Smooth muscle cell of the brain vasculature (primary cell): ENCODE data around the gene WWC1.
"Not testable (repeated sequence)": the region's sequence is repeated elsewhere in the genome, so short reads cannot be mapped to it uniquely, and the experiment has no call there.

ENCODE experiments used
- DNase-seq: peaks from one replicate; pipeline ENCODE4 v3.0.0-alpha.2; 2012; ENCODE audit warnings: low read depth, low spot score

WWC1 gene

GRCh38 chr5:168332042-168332441, 40.6 kb downstream of the WWC1 start:
- DNase-seq, result no peak

- no peak for DNase-seq
Observed at GRCh38 chr5:168334280-168334679, 42.8 kb downstream of the WWC1 start.

GRCh38 chr5:168334695-168335094, 43.2 kb downstream of the WWC1 start:
- no peak for DNase-seq

- DNase-seq, result no peak
Observed at GRCh38 chr5:168337361-168337760, 45.9 kb downstream of the WWC1 start.

- DNase-seq, result no peak
Observed at GRCh38 chr5:168339109-168339771, 47.8 kb downstream of the WWC1 start.

GRCh38 chr5:168339772-168340140, 48.3 kb downstream of the WWC1 start:
- DNase-seq, result not testable (repeated sequence)

GRCh38 chr5:168340487-168340886, 49.0 kb downstream of the WWC1 start:
- DNase-seq, result no peak

- no peak for DNase-seq
Observed at GRCh38 chr5:168341178-168341577, 49.7 kb downstream of the WWC1 start.

- DNase-seq, result no peak
Observed at GRCh38 chr5:168342151-168342825, 50.8 kb downstream of the WWC1 start.

- no peak for DNase-seq
Observed at GRCh38 chr5:168342985-168343384, 51.5 kb downstream of the WWC1 start.

GRCh38 chr5:168346417-168346816, 55.0 kb downstream of the WWC1 start:
- DNase-seq, result no peak

- DNase-seq, result no peak
Observed at GRCh38 chr5:168347368-168348083, 56.1 kb downstream of the WWC1 start.

GRCh38 chr5:168348084-168348414, 56.6 kb downstream of the WWC1 start:
- no peak for DNase-seq

GRCh38 chr5:168350315-168350714, 58.9 kb downstream of the WWC1 start:
- no peak for DNase-seq

GRCh38 chr5:168353216-168353957, 61.9 kb downstream of the WWC1 start:
- DNase-seq, result no peak

- no peak for DNase-seq
Observed at GRCh38 chr5:168354397-168354796, 63.0 kb downstream of the WWC1 start.

GRCh38 chr5:168356171-168356570, 64.7 kb downstream of the WWC1 start:
- no peak for DNase-seq

- no peak for DNase-seq
Observed at GRCh38 chr5:168356592-168356991, 65.1 kb downstream of the WWC1 start.

GRCh38 chr5:168357876-168358275, 66.4 kb downstream of the WWC1 start:
- no peak for DNase-seq

GRCh38 chr5:168359820-168360460, 68.5 kb downstream of the WWC1 start:
- DNase-seq, result no peak

- DNase-seq, result no peak
Observed at GRCh38 chr5:168360521-168361285, 69.3 kb downstream of the WWC1 start.
